HepG2 (cell line): ENCODE data around the gene JUND. TPM values are rescaled to one million over a fixed set of nuclear protein-coding genes. Genes with fewer than 3 reads are reported as not detected.

ENCODE experiments used
- ATAC-seq: fragments of 200-7000 bp; cut with Tn5 transposase; 3 replicates; pipeline ENCODE4 v1.9.1; 2020; ENCODE audit warnings: mild to moderate bottlenecking, moderate library complexity
- BruUV-seq: library from RNA; stranded (reverse); fragments of 400-500 nt; replicated peaks from 2 replicates; lab custom pipeline; 2021; lab: Mats Ljungman, UMichigan
- CTCF ChIA-PET: fragments of 300-600 bp; formaldehyde crosslinking; extraction: SDS; loops from one replicate; lab custom pipeline; 2021; ENCODE audit warnings: low total read pairs, inconsistent platforms, low intra/inter-chr PET ratio; lab: Yijun Ruan, JAX
- POLR2A ChIA-PET: fragments of 350-600 bp; sonication (Branson Sonifier 250); formaldehyde crosslinking; loops from one replicate; lab custom pipeline; 2020; ENCODE audit warnings: antibody characterized with exemption, inconsistent platforms; lab: Yijun Ruan, JAX
- DNase-seq: peaks from one replicate; pipeline ENCODE4 v3.0.0-alpha.2; 2015; ENCODE audit warnings: low spot score
- FAIRE-seq: peaks from 3 replicates; lab custom pipeline; 2011; peaks lifted over from hg19 to GRCh38; lab: Jason Lieb, UNC
- H2AFZ ChIP-seq: one replicate; pipeline ENCODE4 v1.6.1; 2011; ENCODE audit warnings: low read length, inconsistent platforms
- H3K27ac ChIP-seq: fragments of 300-600 bp; 3 replicates; pipeline ENCODE4 v1.8.0; 2011; ENCODE audit warnings: mixed run types, mild to moderate bottlenecking, mixed read lengths, low read length, inconsistent platforms; ENCODE audit not compliant: insufficient read depth; ENCODE audit errors: extremely low read length
- H3K27me3 ChIP-seq, 2 experiments: fragments of 200-600 bp in 1 of 2; 2 replicates in 1 of 2; 3 replicates in 1 of 2; pipeline versions ENCODE4 v1.6.0 to v1.8.0; 2011; ENCODE audit warnings: low read length in 2 of 2, mild to moderate bottlenecking in 2 of 2, moderate library complexity in 2 of 2, inconsistent platforms in 1 of 2; ENCODE audit not compliant: insufficient read depth in 2 of 2, control insufficient read depth in 1 of 2
- H3K36me3 ChIP-seq, 2 experiments: fragments of 200-600 bp in 1 of 2; replicated peaks in 1 of 2; 2 replicates in 1 of 2; 3 replicates in 1 of 2; pipeline versions ENCODE4 v1.5.1 to v1.8.0; 2011; ENCODE audit warnings: low read length in 2 of 2, inconsistent platforms in 1 of 2; ENCODE audit not compliant: insufficient read depth in 2 of 2, control insufficient read depth in 1 of 2
- H3K4me1 ChIP-seq: 2 replicates; pipeline ENCODE4 v1.5.1; 2012; ENCODE audit warnings: low read length, inconsistent platforms; ENCODE audit not compliant: insufficient read depth
- H3K4me2 ChIP-seq: 2 replicates; pipeline ENCODE4 v1.6.0; 2011; ENCODE audit warnings: low read depth, low read length, inconsistent platforms
- H3K4me3 ChIP-seq, 3 experiments: fragments of 200-600 bp in 1 of 3; sonication (generic), shearing (Covaris generic) in 1 of 3; replicated peaks in 1 of 3; 2 replicates each; pipeline ENCODE4 v1.5.1; 2011 to 2016; ENCODE audit warnings: low read length in 3 of 3, inconsistent platforms in 2 of 3, low read depth in 2 of 3, mild to moderate bottlenecking in 2 of 3, control low read depth in 1 of 3, mixed read lengths in 1 of 3; ENCODE audit not compliant: insufficient read depth in 1 of 3
- H3K79me2 ChIP-seq: one replicate; pipeline ENCODE4 v1.6.1; 2011; ENCODE audit warnings: low read length, inconsistent platforms; ENCODE audit not compliant: insufficient read depth
- H3K9ac ChIP-seq: 2 replicates; pipeline ENCODE4 v1.6.0; 2011; ENCODE audit warnings: mild to moderate bottlenecking, low read depth, low read length, inconsistent platforms; ENCODE audit not compliant: insufficient read depth
- H3K9me3 ChIP-seq: 2 replicates; pipeline ENCODE4 v1.5.1; 2012; ENCODE audit warnings: mild to moderate bottlenecking, low read length
- H4K20me1 ChIP-seq: 2 replicates; pipeline ENCODE4 v1.6.0; 2011; ENCODE audit warnings: inconsistent platforms, mild to moderate bottlenecking, low read length, moderate library complexity; ENCODE audit not compliant: insufficient read depth
- DMAP1 ChIP-seq: IDR thresholded peaks from 2 replicates; pipeline ENCODE4 v1.6.1; 2016
- FOXM1 ChIP-seq: sonication (generic); formaldehyde crosslinking; IDR thresholded peaks from 2 replicates; pipeline ENCODE4 v1.5.0; 2020; ENCODE audit warnings: missing genetic modification reagents
- HNRNPUL1 ChIP-seq: fragments of 200-400 bp; formaldehyde crosslinking; IDR thresholded peaks from 2 replicates; pipeline ENCODE4 v1.6.1; 2017; ENCODE audit warnings: low read depth, mild to moderate bottlenecking, low read length, moderate library complexity
- IKZF5 ChIP-seq: IDR thresholded peaks from 2 replicates; pipeline ENCODE4 v1.6.1; 2018; ENCODE audit warnings: missing genetic modification reagents, mild to moderate bottlenecking, missing compliant biosample characterization
- KDM5B ChIP-seq: sonication (generic); formaldehyde crosslinking; IDR thresholded peaks from 2 replicates; pipeline ENCODE4 v1.4.0; 2020; ENCODE audit warnings: missing genetic modification reagents, mild to moderate bottlenecking, borderline replicate concordance
- NR2F1 ChIP-seq, 2 experiments: fragments of 450-650 bp in 1 of 2; formaldehyde crosslinking in 1 of 2; IDR thresholded peaks; 2 replicates each; pipeline versions ENCODE4 v1.5.0 to v1.6.1; 2016 to 2020; ENCODE audit warnings: mild to moderate bottlenecking in 1 of 2, missing compliant biosample characterization in 1 of 2, missing genetic modification reagents in 1 of 2, moderate library complexity in 1 of 2
- PPARG ChIP-seq: conservative IDR thresholded peaks from 2 replicates; pipeline ENCODE4 v1.6.1; 2016; ENCODE audit warnings: missing biosample characterization, missing genetic modification reagents
- REXO4 ChIP-seq: sonication (generic); formaldehyde crosslinking; IDR thresholded peaks from 2 replicates; pipeline ENCODE4 v1.8.0; 2022; ENCODE audit warnings: missing genetic modification reagents, mild to moderate bottlenecking, borderline replicate concordance
- RFXANK ChIP-seq: IDR thresholded peaks from 2 replicates; pipeline ENCODE4 v1.6.1; 2016
- TOE1 ChIP-seq: sonication (generic); formaldehyde crosslinking; IDR thresholded peaks from 2 replicates; pipeline ENCODE4 v1.4.0; 2020; ENCODE audit warnings: mild to moderate bottlenecking, missing genetic modification reagents
- ZBTB38 ChIP-seq: sonication (generic); formaldehyde crosslinking; IDR thresholded peaks from 2 replicates; pipeline ENCODE4 v1.5.1; 2020; ENCODE audit warnings: mild to moderate bottlenecking, missing genetic modification reagents
- ZNF124 ChIP-seq: sonication (generic); formaldehyde crosslinking; IDR thresholded peaks from 2 replicates; pipeline ENCODE4 v1.4.0; 2020; ENCODE audit warnings: missing genetic modification reagents
- ZNF24 ChIP-seq: fragments of 450-650 bp; IDR thresholded peaks from 2 replicates; pipeline ENCODE4 v1.6.1; 2017; ENCODE audit warnings: antibody characterized with exemption, mild to moderate bottlenecking
- ZNF460 ChIP-seq: sonication (generic); formaldehyde crosslinking; IDR thresholded peaks from 2 replicates; pipeline ENCODE4 v1.5.1; 2020; ENCODE audit warnings: missing genetic modification reagents, mild to moderate bottlenecking, borderline replicate concordance
- ZNF567 ChIP-seq: sonication (generic); formaldehyde crosslinking; IDR thresholded peaks from 2 replicates; pipeline ENCODE4 v1.8.1; 2023; ENCODE audit warnings: mild to moderate bottlenecking, missing genetic modification reagents, borderline replicate concordance
- ZNF629 ChIP-seq: sonication (generic); formaldehyde crosslinking; conservative IDR thresholded peaks from 2 replicates; pipeline ENCODE4 v1.5.0; 2020; ENCODE audit warnings: missing genetic modification reagents
- ZNF737 ChIP-seq: sonication (generic); formaldehyde crosslinking; IDR thresholded peaks from 2 replicates; pipeline ENCODE4 v1.5.0; 2020; ENCODE audit warnings: missing genetic modification reagents, mild to moderate bottlenecking, borderline replicate concordance
- ZNF749 ChIP-seq: sonication (generic); formaldehyde crosslinking; IDR thresholded peaks from 2 replicates; pipeline ENCODE4 v1.8.0; 2022; ENCODE audit warnings: mild to moderate bottlenecking, missing genetic modification reagents, moderate library complexity, borderline replicate concordance
- WGBS: methylation state at CpG from one replicate; pipeline ENCODE4 v1.1.6; 2017; ENCODE audit warnings: low lambda C conversion rate; 5-methylcytosine and 5-hydroxymethylcytosine counted together
- in situ Hi-C: cut with HindIII; loops from 2 replicates; pipeline ENCODE4 v1.10.0; 2017; ENCODE audit warnings: low pct_unique_long_range_greater_than_20kb; ENCODE audit not compliant: extremely low pct_ligation_motif_present
- intact Hi-C: fragments of 100-400 bp; cut with micrococcal nuclease; formaldehyde crosslinking; loops from one replicate; pipeline ENCODE4 v1.10.0; 2022; ENCODE audit not compliant: unreplicated experiment
- polyA plus RNA-seq, 8 experiments: library from polyadenylated mRNA; depleted of rRNA in 3 of 8; stranded (reverse) in 7 of 8; unstranded in 1 of 8; fragments of >200 nt; fragmentation: Illumina TruSeq in 4 of 8; extraction: Trizol in 4 of 8; gene quantifications; 2 replicates each; pipeline versions ENCODE4 v1.2.1 to v1.2.3, GENCODE V29; 2011 to 2016; ENCODE audit warnings: low read depth in 4 of 8, missing spikeins in 1 of 8, mixed read lengths in 1 of 8; ENCODE audit not compliant: insufficient read depth in 1 of 8
- total RNA-seq, 5 experiments: library from RNA; depleted of rRNA; stranded (reverse); fragments of >200 nt; fragmentation: Illumina TruSeq; extraction: Trizol; gene quantifications; 2 replicates each; pipeline ENCODE4 v1.2.3, GENCODE V29; 2016; ENCODE audit warnings: low read depth in 1 of 5

The JUND gene
- total and polyA plus RNA-seq, 2 of the 13 experiments (the other 11 are each of a cell fraction or from before 2014, with no cell fraction given): 41.2 to 59.8 TPM

GRCh38 chr19:18290302-18291018 is 9.0 kb upstream of the JUND start (continued):
- TF ChIP-seq ZNF24 (peak; percentile 44; the same call in 1 of the 2 replicates), RFXANK (CRISPR knock-in tag) (no peak), ZNF629 (CRISPR knock-in tag) (peak; percentile 56), HNRNPUL1 (no peak), ZNF460 (no peak)
- TF ChIP-seq, all 625 proteins: peak for 4

GRCh38 chr19:18289471-18290301 is 8.3 kb upstream of the JUND start:
- Histone ChIP-seq H3K27ac (no peak overlapping the region), H3K9ac (0 out of 2 replicates have a peak overlapping the region, but pooled peaks have one; percentile 29), H3K9me3 (no peaks in the 10 kb centered on the region), H3K4me1 (peaks cover 93% of the 10 kb centered on the region), H4K20me1 (no peaks in the 10 kb centered on the region), H2AFZ (no peak overlapping the region), H3K4me2 (no peak overlapping the region), H3K36me3 (no peaks in the 10 kb centered on the region), H3K79me2 (no peaks in the 10 kb centered on the region), H3K4me3 (no peak overlapping the region), H3K27me3 (no peaks in the 10 kb centered on the region)
- intact Hi-C loops: loop anchor here (10.0 kb wide), 1 partner anchor 235 kb away; the partner anchor contains the start of gene ELL
- WGBS: 55% methylated on average over 12 of the region's 12 CpGs
- DNase-seq (no peak), FAIRE-seq (no peak), ATAC-seq (no peak)
- no TSS peak for BruUV-seq
- POLR2A ChIA-PET: no interaction called here
- in situ Hi-C loops: no loop called here
- no peak for TF ChIP-seq ZNF567 (CRISPR knock-in tag)
- no peak for TF ChIP-seq NR2F1 (CRISPR knock-in tag; IDR thresholded peaks at IDR 0.05)
- no peak for TF ChIP-seq ZNF124 (CRISPR knock-in tag)
- TF ChIP-seq DMAP1: no peak
- no peak for TF ChIP-seq TOE1 (CRISPR knock-in tag)
- no peak for TF ChIP-seq REXO4
- no peak for TF ChIP-seq ZNF737 (CRISPR knock-in tag)
- no peak for TF ChIP-seq ZNF749 (CRISPR knock-in tag)
- TF ChIP-seq FOXM1 (CRISPR knock-in tag): no peak
- TF ChIP-seq KDM5B: no peak
- TF ChIP-seq ZBTB38 (CRISPR knock-in tag): no peak
- no peak for TF ChIP-seq IKZF5
- no peak for TF ChIP-seq PPARG (CRISPR knock-in tag)
- CTCF ChIA-PET: no interaction called here
